Fibroblast of mammary gland (primary cell): ENCODE data around the gene POLR2E.

ENCODE experiments used
- DNase-seq: peaks from one replicate; pipeline ENCODE4 v3.0.0-alpha.2; 2010; ENCODE audit warnings: low read depth
- H3K4me3 ChIP-seq: 2 replicates; pipeline ENCODE4 v1.5.1; 2011; ENCODE audit warnings: low read depth, mild to moderate bottlenecking, low read length, moderate library complexity; ENCODE audit not compliant: control insufficient read depth
- TF ChIP-seq, protein P1 (sequence below): conservative IDR thresholded peaks from 2 replicates; pipeline ENCODE4 v1.5.1; 2011; ENCODE audit warnings: low read depth, low read length, inconsistent platforms; ENCODE audit not compliant: control insufficient read depth, insufficient read depth

POLR2E gene

DNA sequence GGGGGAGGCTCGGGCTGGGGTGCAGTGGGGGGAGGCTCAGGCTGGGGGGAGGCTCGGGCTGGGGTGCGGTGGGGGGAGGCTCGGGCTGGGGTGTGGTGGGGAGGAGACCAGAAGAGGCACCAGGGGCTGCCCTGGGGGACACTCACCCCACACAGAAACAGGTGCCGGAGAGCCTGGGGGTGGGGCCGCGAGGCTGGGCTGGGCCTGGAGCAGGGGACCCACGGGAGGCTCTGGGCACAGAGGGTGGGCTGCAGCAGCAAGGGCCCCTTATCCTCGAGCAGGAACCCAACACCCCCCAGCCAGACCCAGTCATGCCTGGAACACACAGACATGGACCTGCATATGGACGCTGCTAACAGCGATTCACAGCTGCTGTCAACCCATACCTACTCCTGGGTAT is 42.9 kb upstream of the POLR2E start:
- no peak for DNase-seq
- TF ChIP-seq, protein P1, sequence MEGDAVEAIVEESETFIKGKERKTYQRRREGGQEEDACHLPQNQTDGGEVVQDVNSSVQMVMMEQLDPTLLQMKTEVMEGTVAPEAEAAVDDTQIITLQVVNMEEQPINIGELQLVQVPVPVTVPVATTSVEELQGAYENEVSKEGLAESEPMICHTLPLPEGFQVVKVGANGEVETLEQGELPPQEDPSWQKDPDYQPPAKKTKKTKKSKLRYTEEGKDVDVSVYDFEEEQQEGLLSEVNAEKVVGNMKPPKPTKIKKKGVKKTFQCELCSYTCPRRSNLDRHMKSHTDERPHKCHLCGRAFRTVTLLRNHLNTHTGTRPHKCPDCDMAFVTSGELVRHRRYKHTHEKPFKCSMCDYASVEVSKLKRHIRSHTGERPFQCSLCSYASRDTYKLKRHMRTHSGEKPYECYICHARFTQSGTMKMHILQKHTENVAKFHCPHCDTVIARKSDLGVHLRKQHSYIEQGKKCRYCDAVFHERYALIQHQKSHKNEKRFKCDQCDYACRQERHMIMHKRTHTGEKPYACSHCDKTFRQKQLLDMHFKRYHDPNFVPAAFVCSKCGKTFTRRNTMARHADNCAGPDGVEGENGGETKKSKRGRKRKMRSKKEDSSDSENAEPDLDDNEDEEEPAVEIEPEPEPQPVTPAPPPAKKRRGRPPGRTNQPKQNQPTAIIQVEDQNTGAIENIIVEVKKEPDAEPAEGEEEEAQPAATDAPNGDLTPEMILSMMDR = no peak
- H3K4me3 ChIP-seq = no peak overlapping the region

DNA sequence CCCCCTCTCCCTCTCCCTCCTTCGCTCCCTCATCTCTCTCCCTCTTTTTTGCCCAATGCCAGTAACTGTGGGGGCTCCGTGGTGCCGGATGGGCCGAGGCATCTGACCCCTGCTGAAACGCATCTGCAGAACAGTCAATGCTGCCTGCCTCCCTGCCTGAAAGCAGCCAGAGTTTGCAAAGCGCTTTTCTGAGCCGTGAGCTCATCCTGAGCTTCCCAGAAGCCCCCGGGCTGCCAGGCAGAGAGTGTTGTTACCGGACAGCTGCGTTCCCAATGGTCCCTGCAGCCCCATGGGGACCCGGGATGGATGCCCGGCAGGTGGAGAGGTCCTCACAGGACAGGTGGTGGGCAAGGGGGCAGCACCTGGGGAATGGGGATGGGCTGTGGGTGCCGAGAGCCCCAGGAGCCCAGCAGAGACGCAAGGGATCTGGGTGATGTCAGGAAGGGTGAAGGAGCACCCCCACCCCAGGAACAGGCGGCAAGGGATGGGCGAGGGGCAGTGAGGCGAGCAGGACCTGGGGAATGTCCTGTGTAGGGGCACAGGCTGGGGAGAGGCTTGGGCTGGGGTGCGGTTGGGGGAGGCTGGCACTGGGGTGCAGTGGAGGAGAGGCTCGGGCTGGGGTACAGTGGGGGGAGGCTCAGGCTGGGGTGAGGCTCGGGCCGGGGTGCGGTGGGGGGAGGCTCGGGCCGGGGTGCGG is 41.6 kb upstream of the POLR2E start:
- TF ChIP-seq, protein P1 = no peak
- DNase-seq = no peak

DNA sequence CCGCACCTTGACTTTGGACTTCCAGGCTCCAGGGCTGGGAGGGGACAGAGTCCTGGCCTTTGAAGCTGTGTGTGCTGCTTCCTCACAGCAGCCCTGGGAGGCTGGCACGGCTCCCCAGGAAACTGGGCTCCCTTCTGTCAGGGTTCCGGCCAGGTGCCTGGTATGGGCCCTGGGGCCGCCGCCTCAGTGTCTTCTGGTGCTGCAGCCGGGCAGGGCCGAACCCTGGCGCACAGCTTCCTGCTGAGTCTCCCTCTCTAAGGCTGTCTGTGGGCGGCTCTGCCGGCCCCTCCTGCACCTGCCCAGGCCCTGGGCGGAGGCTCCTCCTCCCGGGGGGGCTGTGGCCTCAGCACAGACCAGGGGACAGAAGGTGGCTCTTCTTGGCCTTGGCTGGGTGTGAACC is 41.0 kb upstream of the POLR2E start:
- H3K4me3 ChIP-seq = no peak overlapping the region
- DNase-seq = no peak
- TF ChIP-seq, protein P1 = no peak

More for the DNA sequence above, 41.6 kb upstream of the POLR2E start:
- H3K4me3 ChIP-seq = no peak overlapping the region

GRCh38 chr19:1135454-1135853 is 40.3 kb upstream of the POLR2E start:
- no peak for DNase-seq
- H3K4me3 ChIP-seq = no peak overlapping the region
- TF ChIP-seq, protein P1 = no peak

- TF ChIP-seq, protein P1 = no peak
- no peak overlapping the region for H3K4me3 ChIP-seq
- peak; percentile 33 for DNase-seq
Measured at GRCh38 chr19:1134431-1134830, 39.3 kb upstream of the POLR2E start.

DNA sequence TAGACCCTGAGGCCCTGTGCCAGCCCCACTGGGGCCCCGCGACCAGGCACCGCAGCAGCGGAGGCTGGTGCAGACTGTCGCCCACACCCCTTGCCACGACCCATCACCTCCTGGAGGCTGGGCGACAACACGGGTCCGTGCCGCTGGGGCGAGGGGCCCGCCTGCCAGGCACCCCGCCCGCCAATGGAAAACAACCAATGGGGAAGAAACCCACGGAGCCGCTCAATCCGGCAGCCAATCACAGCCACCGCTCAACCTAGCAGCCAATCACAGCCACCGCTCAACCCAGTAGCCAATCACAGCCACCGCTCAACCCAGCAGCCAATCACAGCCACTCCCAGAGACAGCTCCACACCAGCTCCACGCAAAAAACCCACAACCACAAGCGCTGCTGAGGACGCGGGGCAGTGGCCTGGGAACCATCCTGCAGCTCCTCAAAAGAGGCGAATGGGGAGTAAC is 38.3 kb upstream of the POLR2E start:
- TF ChIP-seq, protein P1 = no peak
- DNase-seq = peak; percentile 28
- H3K4me3 ChIP-seq = no peak overlapping the region
